GM18499 (cell line): ENCODE data around the gene TRIM63.
"Not testable (repeated sequence)": the region's sequence is repeated elsewhere in the genome, so short reads cannot be mapped to it uniquely, and the experiment has no call there.

Source experiments
- ATAC-seq: cut with Tn5 transposase; IDR thresholded peaks from one replicate; pipeline ENCODE4 v1.9.1; 2021; ENCODE audit warnings: moderate number of reproducible peaks; ENCODE audit not compliant: insufficient read depth, unreplicated experiment

Gene TRIM63

GRCh38 chr1:26067432-26067911, at the start of gene TRIM63:
Gene TRIM63, minus strand, starts transcription at chr1:26067630. Its CDS starts 136 bp downstream, at chr1:26067494.
- ATAC-seq, result no peak

GRCh38 chr1:26114165-26114927, 46.9 kb upstream of the TRIM63 start:
- no peak for ATAC-seq

GRCh38 chr1:26112407-26112775, 45.0 kb upstream of the TRIM63 start:
- ATAC-seq, result no peak

GRCh38 chr1:26111530-26112406, 44.3 kb upstream of the TRIM63 start, which contains the start of gene PDIK1L:
Gene PDIK1L, plus strand, starts transcription at chr1:26111824. Its CDS starts 2,485 bp downstream, at chr1:26114309.
- ATAC-seq, result no peak

GRCh38 chr1:26110731-26111529, 43.5 kb upstream of the TRIM63 start:
- no peak for ATAC-seq

- ATAC-seq, result no peak
Observed at GRCh38 chr1:26109229-26110164, 42.1 kb upstream of the TRIM63 start.

- not testable (repeated sequence) for ATAC-seq
Observed at GRCh38 chr1:26105226-26105548, 37.8 kb upstream of the TRIM63 start.

- ATAC-seq, result no peak
Observed at GRCh38 chr1:26102526-26102925, 35.1 kb upstream of the TRIM63 start.

- no peak for ATAC-seq
Observed at GRCh38 chr1:26102119-26102518, 34.7 kb upstream of the TRIM63 start.

GRCh38 chr1:26100204-26100603, 32.8 kb upstream of the TRIM63 start:
- ATAC-seq, result not testable (repeated sequence)

- ATAC-seq, result no peak
Observed at GRCh38 chr1:26099780-26100179, 32.4 kb upstream of the TRIM63 start.

- ATAC-seq, result no peak
Observed at GRCh38 chr1:26098602-26099001, 31.2 kb upstream of the TRIM63 start.

GRCh38 chr1:26097696-26098095, 30.3 kb upstream of the TRIM63 start:
- ATAC-seq, result no peak

- no peak for ATAC-seq
Observed at GRCh38 chr1:26096471-26096870, 29.0 kb upstream of the TRIM63 start.

GRCh38 chr1:26094677-26095383, 27.4 kb upstream of the TRIM63 start:
- no peak for ATAC-seq

GRCh38 chr1:26094076-26094669, 26.7 kb upstream of the TRIM63 start:
- ATAC-seq, result no peak

- ATAC-seq, result not testable (repeated sequence)
Observed at GRCh38 chr1:26093569-26093968, 26.1 kb upstream of the TRIM63 start.

GRCh38 chr1:26092422-26092821, 25.0 kb upstream of the TRIM63 start:
- ATAC-seq, result no peak
